NCI-H1417 (cell line): ENCODE results near the gene RCOR1.

ENCODE experiments used
- DNase-seq, 3 experiments: peaks; one replicate each; lab custom pipeline; 2025; lab: John Stamatoyannopoulos, UW

The RCOR1 gene

GRCh38 chr14:102723650-102724049 is 131.2 kb downstream of the RCOR1 start:
- DNase-seq = no peak

GRCh38 chr14:102726191-102726949 is 133.9 kb downstream of the RCOR1 start:
- peak in 2 of 3 experiments; percentile 30 to 75 for DNase-seq

DNA sequence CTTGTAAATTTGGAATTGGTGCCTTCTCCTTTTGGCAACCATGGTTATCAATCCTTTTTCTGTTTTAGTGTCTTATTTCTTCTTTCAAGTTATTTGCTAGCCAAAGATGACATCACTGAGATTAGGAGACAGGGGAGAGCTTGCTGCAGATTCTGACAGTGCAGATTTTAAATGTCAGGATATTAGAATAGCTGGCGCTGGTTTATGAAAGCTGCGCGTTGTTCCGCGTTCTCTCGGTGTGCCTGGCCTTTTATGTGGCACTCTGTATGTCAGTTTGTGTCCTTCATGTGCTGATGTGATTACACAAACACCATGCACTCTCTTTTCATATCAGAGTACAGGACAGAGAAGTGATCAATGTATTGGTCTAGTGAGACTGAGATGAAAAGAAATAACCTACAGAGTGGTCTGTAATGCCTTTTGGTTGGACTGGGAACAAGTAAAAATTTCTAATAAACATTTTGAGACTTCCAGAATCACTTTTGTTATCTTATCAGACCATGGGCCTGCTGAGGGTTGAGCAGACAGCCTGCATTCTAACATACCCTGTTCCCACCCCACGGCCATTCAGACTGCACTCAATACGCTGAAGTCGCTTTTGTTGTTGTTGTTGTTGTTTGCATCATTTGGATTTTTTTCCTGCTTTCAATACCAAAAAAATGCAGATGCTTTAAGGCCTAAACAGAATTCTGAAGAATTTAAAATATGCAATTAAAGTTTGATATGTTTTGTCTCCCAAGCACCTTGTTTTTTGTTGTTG is 135.1 kb downstream of the RCOR1 start:
- DNase-seq = no peak

DNA sequence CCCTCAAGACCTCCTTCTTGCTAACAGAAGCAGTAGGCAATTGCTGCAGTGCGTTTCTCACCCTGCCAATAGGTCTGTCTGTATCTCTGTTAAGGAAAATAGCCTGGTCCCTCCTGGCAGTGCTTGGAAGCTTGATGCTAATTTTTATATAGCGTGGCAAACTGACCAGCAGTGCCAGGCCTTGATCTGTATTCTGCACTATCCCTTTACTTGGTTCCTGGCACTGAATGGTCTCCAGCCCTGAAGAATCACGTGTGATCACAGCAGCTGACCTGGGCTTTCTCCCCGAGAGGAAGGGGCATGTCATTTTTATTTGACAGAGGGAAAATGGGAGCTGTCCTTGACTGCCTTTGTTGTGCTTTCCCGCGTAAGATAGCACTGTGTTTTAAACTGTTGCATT is 136.1 kb downstream of the RCOR1 start:
- DNase-seq = no peak

- DNase-seq = no peak
Measured at GRCh38 chr14:102729268-102729667, 136.8 kb downstream of the RCOR1 start.

GRCh38 chr14:102729825-102730224 is 137.4 kb downstream of the RCOR1 start:
- no peak for DNase-seq

DNA sequence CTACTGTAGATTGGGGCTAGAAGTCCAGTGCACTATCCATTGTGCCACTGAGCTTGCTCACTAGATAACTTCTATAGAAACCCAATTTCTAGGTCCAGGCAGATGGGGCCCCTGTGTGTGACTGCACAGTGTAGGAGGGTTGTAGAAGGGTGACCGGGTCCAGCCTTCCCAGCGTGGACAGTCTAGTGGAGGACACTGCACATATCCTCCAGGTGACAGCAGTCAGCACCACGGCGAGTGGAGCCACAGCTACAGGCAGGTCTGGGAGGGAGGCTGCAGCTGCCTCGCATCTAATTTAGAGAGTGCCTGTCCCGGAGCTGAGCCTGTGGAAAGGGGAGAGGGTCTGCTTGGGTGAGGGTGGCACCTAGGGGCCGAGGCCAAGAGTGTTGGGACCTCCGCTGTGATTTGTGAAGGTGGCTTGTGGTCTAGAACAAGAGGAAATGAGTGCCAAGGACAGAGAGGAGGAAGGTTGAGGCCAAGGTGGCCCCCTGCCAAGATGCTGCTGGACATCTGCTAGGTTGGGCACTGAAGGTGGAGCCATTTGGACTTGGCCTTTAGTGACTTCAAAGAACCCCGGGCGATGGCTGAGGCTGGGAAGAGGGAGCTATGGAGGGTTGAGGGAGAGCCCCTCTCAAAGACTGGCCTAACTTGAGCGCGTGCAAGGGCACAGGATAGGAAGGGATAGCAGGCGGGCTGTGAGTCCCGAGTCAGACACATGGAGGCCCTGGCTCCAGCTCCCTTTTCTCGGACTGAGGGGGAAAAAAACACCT is 138.8 kb downstream of the RCOR1 start:
- DNase-seq = no peak

DNA sequence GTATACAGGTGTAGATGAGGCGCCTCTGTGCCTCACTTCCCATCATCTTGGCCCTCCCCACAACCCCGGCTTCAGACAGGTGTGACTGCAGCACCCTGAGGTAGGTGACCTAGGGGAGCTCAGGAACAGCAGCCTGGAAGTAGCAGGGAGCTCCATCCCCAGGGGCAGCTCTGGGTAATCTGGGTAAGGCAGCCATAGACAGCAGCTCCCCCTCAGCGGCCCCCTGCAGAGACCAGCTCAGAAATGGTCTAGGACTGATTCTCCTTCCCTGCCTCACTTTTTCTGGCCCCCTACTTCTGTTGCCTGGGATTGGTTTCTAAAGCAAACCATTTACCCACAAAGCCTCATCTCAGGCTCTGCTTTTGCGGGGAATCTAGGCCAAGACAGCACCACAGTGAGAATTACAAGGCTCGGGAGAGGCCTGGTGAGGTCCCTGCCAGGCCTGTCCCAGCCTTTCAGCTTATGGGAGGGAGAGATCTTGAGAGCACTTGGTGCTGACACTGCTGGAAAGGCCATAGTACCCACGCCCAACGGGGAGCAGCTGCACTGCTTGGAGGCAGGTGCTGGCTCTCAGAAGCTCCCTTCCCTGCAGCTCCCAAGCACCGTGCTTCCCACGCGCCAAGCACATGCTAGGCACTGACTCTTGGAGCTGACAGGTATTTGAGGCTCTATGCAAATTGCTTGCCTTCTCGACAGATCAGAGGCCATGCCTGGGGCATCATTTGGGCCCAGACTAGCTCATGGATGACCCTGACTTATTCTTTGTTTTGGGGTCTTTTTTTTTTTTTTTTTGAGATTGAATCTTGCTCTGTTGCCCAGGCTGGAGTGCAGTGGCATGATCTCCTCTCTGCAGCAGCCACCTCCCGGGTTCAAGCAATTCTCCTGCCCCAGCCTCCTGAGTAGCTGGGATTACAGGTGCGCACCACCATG is 139.7 kb downstream of the RCOR1 start:
- DNase-seq = peak; percentile 46 to 73 (median 65)

DNA sequence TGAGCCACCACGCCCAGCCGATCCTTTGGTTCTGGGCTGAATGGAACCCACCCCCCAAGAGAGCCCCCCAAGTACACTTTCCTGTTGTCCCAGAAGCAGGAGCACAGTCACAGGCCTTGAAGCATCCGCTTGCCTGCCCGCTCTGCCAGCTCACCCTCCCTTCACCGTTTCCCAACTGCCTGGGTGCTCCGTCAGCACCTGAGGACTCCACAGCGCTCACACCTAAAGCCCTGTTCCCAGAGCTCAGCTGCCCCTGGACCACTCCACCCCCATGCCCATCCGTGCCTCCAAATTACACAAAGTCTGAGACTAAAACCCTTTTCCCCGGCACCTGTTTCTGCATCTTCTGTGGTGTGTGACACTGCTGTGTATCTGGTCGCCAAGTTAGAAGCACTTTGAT is 140.5 kb downstream of the RCOR1 start:
- no peak for DNase-seq

DNA sequence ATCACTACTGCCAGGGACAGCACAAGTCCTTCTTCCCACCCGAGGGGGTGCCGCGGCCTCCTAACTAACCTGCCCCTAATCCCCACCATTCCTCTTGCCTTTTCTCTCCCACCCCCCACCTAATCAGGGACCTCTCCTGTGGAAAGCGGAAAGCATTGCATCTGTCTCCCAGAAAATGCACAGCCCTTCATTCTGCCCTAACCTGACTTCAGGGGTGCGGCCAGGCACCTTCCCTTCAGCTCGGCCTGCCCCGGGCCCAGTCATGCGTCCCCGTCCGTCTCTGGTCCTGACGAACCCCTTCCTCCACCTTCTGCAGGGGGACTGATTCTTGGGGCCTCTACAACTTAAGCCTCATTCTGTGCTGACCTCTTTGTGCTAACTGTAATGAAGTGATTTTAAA is 140.9 kb downstream of the RCOR1 start:
- no peak for DNase-seq

- DNase-seq = peak in 1 of 3 experiments; percentile 24
Measured at GRCh38 chr14:102734436-102734835, 142.0 kb downstream of the RCOR1 start.

- DNase-seq = no peak
Measured at GRCh38 chr14:102736956-102737355, 144.5 kb downstream of the RCOR1 start.

DNA sequence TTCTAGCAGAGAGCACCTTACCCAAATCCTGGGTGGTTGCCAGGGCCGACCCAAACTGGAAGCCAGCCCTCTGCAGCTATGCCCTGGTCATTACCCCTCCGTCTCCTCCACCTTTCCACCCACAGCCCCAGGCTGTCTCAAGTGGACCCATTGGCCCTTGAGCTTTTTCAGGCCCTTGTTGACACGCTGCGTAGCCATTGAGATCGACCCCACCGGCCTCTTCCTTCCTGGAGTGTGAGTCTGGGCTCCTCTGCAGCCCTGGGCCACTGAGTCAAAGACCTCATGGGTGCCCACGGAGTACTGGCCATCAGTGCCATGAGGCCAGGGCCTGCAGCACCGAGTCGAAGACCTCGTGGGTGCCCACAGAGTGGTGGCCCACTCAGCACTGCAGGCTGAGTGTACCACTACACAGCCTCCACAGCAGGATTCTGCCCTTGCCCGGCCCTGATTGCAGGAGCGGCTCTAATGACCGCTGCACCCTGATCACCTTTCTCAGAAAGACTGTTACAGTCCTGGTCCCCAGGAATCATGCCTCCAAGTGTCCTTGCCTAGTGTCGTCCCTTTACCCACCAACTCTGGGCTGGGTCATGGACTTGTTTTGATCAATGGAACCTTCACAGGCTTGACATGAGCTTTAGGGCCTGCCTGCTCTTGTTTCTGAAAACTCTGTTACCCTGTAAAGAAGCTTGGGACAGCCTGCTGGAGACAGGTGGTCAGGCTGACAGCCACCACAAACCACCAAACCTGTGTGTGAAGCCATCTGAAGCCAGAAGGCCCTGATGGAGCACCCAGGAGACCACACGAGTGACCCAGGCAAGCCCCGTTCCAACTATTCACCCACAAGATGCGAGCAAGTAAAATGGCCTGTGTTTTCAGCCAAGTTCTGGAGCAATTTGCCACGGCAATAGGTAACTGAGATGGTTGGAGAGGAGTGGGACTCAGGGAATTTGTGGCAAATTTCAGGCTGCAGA is 145.2 kb downstream of the RCOR1 start:
- DNase-seq = no peak

- DNase-seq = no peak
Measured at GRCh38 chr14:102738373-102739189, 146.1 kb downstream of the RCOR1 start.

GRCh38 chr14:102739190-102739469 is 146.7 kb downstream of the RCOR1 start:
- no peak for DNase-seq

GRCh38 chr14:102746634-102747438 is 154.4 kb downstream of the RCOR1 start:
- DNase-seq = no peak

GRCh38 chr14:102748806-102749205 is 156.4 kb downstream of the RCOR1 start:
- peak in 1 of 3 experiments; percentile 26 for DNase-seq

GRCh38 chr14:102749393-102750305 is 157.2 kb downstream of the RCOR1 start:
- peak; percentile 81 to 95 (median 87) for DNase-seq
